SK-N-SH treated with all-trans-retinoic acid at 6 μM for 48 hours (cell line): ENCODE data around the gene NPAS1.

Source experiments
- CREB5 ChIP-seq: fragments of 250-450 bp; sonication (Bioruptor Pico); IDR thresholded peaks from 2 replicates; pipeline ENCODE4 v1.5.1; 2020; ENCODE audit warnings: low read depth, mild to moderate bottlenecking, moderate library complexity
- CSDC2 ChIP-seq: fragments of 250-450 bp; sonication (Bioruptor Pico); IDR thresholded peaks from 2 replicates; pipeline ENCODE4 v1.5.0; 2020; ENCODE audit warnings: mild to moderate bottlenecking, moderate library complexity
- ISL1 ChIP-seq: fragments of 250-450 bp; sonication (Bioruptor Pico); IDR thresholded peaks from 2 replicates; pipeline ENCODE4 v2.1.2; 2022; ENCODE audit warnings: mild to moderate bottlenecking, moderate library complexity
- PATZ1 ChIP-seq: fragments of 250-450 bp; sonication (Bioruptor Pico); IDR thresholded peaks from 2 replicates; pipeline ENCODE4 v1.8.0; 2020; ENCODE audit warnings: mild to moderate bottlenecking, moderate library complexity, borderline replicate concordance
- PPARA ChIP-seq: fragments of 250-450 bp; sonication (Bioruptor Pico); IDR thresholded peaks from 2 replicates; pipeline ENCODE4 v1.5.0; 2020; ENCODE audit warnings: mild to moderate bottlenecking, borderline replicate concordance
- RARB ChIP-seq: fragments of 250-450 bp; sonication (Bioruptor Pico); IDR thresholded peaks from 2 replicates; pipeline ENCODE4 v1.8.0; 2021; ENCODE audit warnings: mild to moderate bottlenecking, moderate library complexity
- TCF4 ChIP-seq: fragments of 250-450 bp; sonication (Bioruptor Pico); IDR thresholded peaks from 2 replicates; pipeline ENCODE4 v1.8.0; 2021; ENCODE audit warnings: mild to moderate bottlenecking, moderate library complexity, borderline replicate concordance
- TOX ChIP-seq: fragments of 250-450 bp; sonication (Bioruptor Pico); IDR thresholded peaks from 2 replicates; pipeline ENCODE4 v1.8.0; 2021; ENCODE audit warnings: mild to moderate bottlenecking, moderate library complexity, borderline replicate concordance
- TSHZ2 ChIP-seq: fragments of 250-450 bp; sonication (Bioruptor Pico); IDR thresholded peaks from 2 replicates; pipeline ENCODE4 v1.5.0; 2020; ENCODE audit warnings: mild to moderate bottlenecking, moderate library complexity
- ZFP30 ChIP-seq: fragments of 450-650 bp; formaldehyde crosslinking; IDR thresholded peaks from 2 replicates; pipeline ENCODE4 v1.5.0; 2022; ENCODE audit warnings: mild to moderate bottlenecking, moderate library complexity
- ZNF8 ChIP-seq: fragments of 450-650 bp; formaldehyde crosslinking; IDR thresholded peaks from 2 replicates; pipeline ENCODE4 v1.5.0; 2020; ENCODE audit warnings: mild to moderate bottlenecking, moderate library complexity

DNA sequence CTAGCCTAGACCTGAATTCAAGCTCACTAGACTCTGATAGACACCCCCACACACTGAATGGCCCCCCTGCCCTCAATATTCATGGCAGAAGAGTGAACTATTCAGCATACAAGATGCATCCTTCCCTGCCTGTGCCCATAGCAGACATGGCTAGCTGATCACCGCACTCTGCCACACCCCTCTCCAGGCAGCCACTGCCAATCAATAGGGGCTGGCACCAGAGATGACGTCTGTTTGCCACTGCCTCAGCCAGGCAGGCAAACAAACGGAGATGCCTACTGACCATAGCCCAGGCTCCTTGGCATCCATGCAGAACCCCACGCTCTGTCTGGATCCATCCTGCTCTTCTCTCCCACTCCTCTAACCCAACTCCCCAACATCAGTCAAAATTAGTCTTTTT, 13.8 kb upstream of the NPAS1 start:
- TF ChIP-seq PATZ1 (CRISPR knock-in tag), result no peak
- TF ChIP-seq RARB (CRISPR knock-in tag), result no peak
- TF ChIP-seq PPARA, result no peak
- no peak for TF ChIP-seq CSDC2 (CRISPR knock-in tag)
- TF ChIP-seq CREB5, result no peak
- no peak for TF ChIP-seq ZNF8 (CRISPR knock-in tag)
- TF ChIP-seq TSHZ2 (CRISPR knock-in tag), result no peak
- no peak for TF ChIP-seq ZFP30
- TF ChIP-seq TOX (CRISPR knock-in tag), result no peak
- no peak for TF ChIP-seq TCF4 (CRISPR knock-in tag)
- TF ChIP-seq ISL1, result no peak
